HUES64 (cell line): ENCODE results near the gene NHERF1.

Experiments
- H3K27ac ChIP-seq: 2 replicates; pipeline ENCODE4 v1.7.0; 2013; ENCODE audit warnings: low read depth, low read length, inconsistent platforms
- H3K27me3 ChIP-seq: 2 replicates; pipeline ENCODE4 v1.6.1; 2013; ENCODE audit warnings: mild to moderate bottlenecking, low read length; ENCODE audit not compliant: insufficient read depth
- H3K36me3 ChIP-seq: 2 replicates; pipeline ENCODE4 v1.6.1; 2013; ENCODE audit warnings: mild to moderate bottlenecking, low read length; ENCODE audit not compliant: insufficient read depth
- H3K4me1 ChIP-seq: 2 replicates; pipeline ENCODE4 v1.6.1; 2013; ENCODE audit warnings: mild to moderate bottlenecking, low read length, moderate library complexity; ENCODE audit not compliant: insufficient read depth
- H3K4me3 ChIP-seq: 2 replicates; pipeline ENCODE4 v1.5.1; 2013; ENCODE audit warnings: mild to moderate bottlenecking, low read length, moderate library complexity
- H3K9ac ChIP-seq: 2 replicates; pipeline ENCODE4 v1.6.1; 2013; ENCODE audit warnings: mild to moderate bottlenecking, low read depth, low read length
- H3K9me3 ChIP-seq: 2 replicates; pipeline ENCODE4 v1.6.1; 2013; ENCODE audit warnings: low read depth, low read length; ENCODE audit not compliant: insufficient read depth
- WGBS: fragments of 150-250, 120-280 bp; methylation state at CpG from one replicate; pipeline ENCODE4 v1.1.7; 2013; ENCODE audit warnings: missing lambda C conversion rate; 5-methylcytosine and 5-hydroxymethylcytosine counted together

Gene NHERF1

DNA sequence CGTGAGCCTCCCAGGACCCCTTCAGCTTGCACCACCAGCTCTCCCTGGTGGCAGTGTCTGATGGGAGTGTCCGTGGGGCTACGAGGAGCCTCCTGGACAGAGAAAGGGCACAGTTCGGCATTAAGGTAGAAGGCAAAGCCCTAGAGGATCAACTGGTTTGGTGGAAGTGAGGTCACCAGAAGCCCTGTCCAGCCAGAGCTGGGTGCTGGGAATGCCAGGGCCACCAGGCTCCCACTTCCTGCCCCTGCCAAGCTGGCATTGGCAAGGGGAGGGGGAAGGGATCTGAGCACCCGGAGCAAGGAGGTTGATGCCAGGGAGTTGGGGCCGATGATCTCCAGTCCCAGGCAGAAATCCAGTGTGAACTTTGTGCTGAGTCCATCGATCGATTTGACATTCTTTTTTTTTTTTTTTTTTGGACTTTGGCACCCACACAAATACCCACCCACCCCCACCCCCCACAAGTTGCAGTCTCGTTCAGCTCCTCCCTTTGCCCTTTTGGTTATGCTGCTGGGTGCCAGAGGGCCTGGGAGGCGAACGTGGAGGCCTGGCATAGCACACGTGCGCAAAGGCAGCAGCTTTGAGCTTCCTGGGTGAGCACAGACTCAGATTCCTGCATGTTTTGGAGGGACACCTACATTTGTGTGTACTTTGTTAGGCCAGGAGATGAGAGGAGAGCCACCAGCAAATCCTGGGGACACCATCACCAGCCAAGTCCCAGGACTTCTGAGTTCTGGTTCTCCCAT lies 2.1 kb downstream of the NHERF1 start:
- Histone ChIP-seq H3K36me3 (no peaks in the 10 kb centered on the region), H3K9me3 (no peaks in the 10 kb centered on the region), H3K4me3 (peak overlapping the region; percentile 88), H3K27ac (no peak overlapping the region), H3K27me3 (peaks cover 6% of the 10 kb centered on the region; the same call in 1 of the 2 replicates), H3K9ac (no peak overlapping the region), H3K4me1 (peaks cover 36% of the 10 kb centered on the region)
- WGBS, result 86% methylated on average over 13 of the region's 13 CpGs

DNA sequence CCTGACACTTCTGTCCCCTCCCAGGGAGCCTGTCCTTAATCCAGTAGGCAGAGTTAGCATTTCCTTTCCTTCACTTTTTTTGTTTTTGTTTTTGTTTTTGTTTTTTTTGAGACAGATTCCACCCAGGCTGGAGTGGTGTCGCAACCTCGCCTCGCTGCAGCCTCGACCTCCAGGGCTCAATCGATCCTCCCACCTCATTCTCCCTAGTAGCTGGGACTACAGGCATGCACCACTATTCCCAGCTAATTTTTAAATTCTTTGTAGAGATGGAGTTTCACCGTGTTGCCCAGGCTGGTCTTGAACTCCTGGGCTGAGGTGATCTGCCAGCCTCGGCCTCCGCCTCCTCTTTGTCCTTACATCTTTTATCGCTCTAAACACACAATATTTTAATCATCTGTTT lies 4.0 kb downstream of the NHERF1 start:
- no peak overlapping the region for H3K9ac ChIP-seq
- H3K27ac ChIP-seq, result no peak overlapping the region
- no peaks in the 10 kb centered on the region for H3K36me3 ChIP-seq

DNA sequence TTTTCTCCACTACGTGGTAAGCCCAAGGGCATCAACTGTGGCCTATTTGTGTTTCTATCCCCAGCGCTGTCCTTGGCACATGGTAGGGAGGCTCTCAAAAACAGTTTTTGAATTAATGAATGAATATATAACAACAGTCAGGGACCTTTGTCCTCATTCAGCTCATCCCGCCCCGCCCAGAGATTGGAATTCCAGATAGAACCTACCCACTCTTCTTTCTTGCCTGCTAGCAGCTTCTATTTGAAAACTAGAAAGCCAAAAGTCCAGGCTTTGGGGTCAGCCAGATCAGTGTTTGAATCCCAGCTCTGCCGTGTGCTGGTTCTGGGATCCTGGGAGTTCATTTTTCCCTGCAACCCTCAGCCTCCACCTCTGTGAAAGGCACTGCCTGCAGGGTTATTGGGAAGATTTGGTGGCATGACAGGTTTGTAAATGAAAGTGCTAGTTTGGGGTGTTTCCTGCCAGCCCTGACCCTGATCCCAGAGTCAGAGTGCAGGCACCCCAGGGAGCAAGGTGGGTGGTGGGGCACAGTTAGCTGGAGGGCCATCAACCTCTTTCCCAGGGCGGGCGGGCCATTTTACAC lies 4.5 kb downstream of the NHERF1 start:
- no peak overlapping the region for H3K9ac ChIP-seq
- H3K27me3 ChIP-seq, result peaks cover 6% of the 10 kb centered on the region; the same call in 1 of the 2 replicates
- H3K36me3 ChIP-seq, result no peaks in the 10 kb centered on the region
- no peak overlapping the region for H3K27ac ChIP-seq
- peaks cover 19% of the 10 kb centered on the region for H3K4me1 ChIP-seq
- H3K4me3 ChIP-seq, result no peak overlapping the region
- no peaks in the 10 kb centered on the region for H3K9me3 ChIP-seq
- WGBS, result 93% methylated on average over 7 of the region's 7 CpGs

More for the DNA sequence above, 4.0 kb downstream of the NHERF1 start:
- H3K4me1 ChIP-seq, result peaks cover 19% of the 10 kb centered on the region
- WGBS, result 93% methylated on average over 9 of the region's 9 CpGs
- no peaks in the 10 kb centered on the region for H3K9me3 ChIP-seq
- H3K27me3 ChIP-seq, result peaks cover 6% of the 10 kb centered on the region; the same call in 1 of the 2 replicates
- H3K4me3 ChIP-seq, result no peak overlapping the region

- no peak overlapping the region for H3K4me3 ChIP-seq
- WGBS, result 94% methylated on average over 3 of the region's 3 CpGs
- H3K9ac ChIP-seq, result no peak overlapping the region
- no peaks in the 10 kb centered on the region for H3K9me3 ChIP-seq
- no peaks in the 10 kb centered on the region for H3K27me3 ChIP-seq
- H3K36me3 ChIP-seq, result no peaks in the 10 kb centered on the region
- peaks cover 36% of the 10 kb centered on the region for H3K4me1 ChIP-seq
- no peak overlapping the region for H3K27ac ChIP-seq
These were observed 6.4 kb downstream of the NHERF1 start for GRCh38 chr17:74754832-74755231.

DNA sequence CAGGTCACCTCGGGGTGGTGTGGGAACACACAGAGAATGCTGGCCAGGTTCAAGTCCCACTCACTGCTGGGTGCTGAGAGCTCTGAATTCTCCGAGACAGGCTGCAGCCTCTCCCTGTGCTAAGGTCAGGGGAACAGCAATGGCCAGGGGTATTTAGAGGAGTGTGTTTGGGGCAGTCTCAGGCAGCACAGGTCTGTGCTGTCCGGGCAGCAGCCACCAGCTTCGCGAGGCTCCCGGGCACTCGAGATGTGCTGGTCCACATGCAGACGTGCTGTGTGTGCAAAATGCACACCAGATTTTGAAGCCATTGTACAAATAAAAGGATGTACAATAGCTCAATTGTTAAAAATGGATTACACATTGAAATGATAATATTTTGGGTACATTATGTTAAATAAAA lies 7.1 kb downstream of the NHERF1 start:
- Histone ChIP-seq H3K27me3 (no peaks in the 10 kb centered on the region), H3K4me1 (peaks cover 37% of the 10 kb centered on the region), H3K36me3 (no peaks in the 10 kb centered on the region), H3K9ac (no peak overlapping the region), H3K4me3 (no peak overlapping the region), H3K9me3 (no peaks in the 10 kb centered on the region), H3K27ac (no peak overlapping the region)
- WGBS, result 93% methylated on average over 8 of the region's 8 CpGs

DNA sequence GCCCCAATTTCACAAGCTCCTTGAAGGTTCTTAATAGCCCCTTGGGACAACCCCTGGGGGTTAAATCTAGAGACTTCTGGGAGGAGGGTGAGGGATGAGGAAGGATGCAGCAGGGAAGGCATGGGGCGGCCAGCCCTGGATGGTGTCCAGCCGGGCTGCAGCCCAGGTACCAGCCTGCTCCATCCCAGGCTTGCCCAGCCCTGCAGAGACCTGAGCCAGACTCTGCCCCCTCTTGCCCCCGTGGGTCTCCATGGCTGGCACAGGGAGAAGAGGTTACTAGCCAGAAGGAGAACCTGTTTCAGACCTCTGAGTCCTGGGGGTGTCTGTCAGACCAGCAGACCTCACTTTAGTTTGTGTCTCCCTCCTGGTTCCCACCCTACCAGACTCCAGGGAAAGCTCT lies 8.5 kb downstream of the NHERF1 start:
- no peaks in the 10 kb centered on the region for H3K27me3 ChIP-seq
- no peaks in the 10 kb centered on the region for H3K9me3 ChIP-seq
- H3K4me3 ChIP-seq, result no peak overlapping the region
- WGBS, result 92% methylated on average over 3 of the region's 3 CpGs
- no peak overlapping the region for H3K9ac ChIP-seq
- H3K36me3 ChIP-seq, result no peaks in the 10 kb centered on the region
- peaks cover 40% of the 10 kb centered on the region for H3K4me1 ChIP-seq
- no peak overlapping the region for H3K27ac ChIP-seq

GRCh38 chr17:74757502-74757901 lies 9.1 kb downstream of the NHERF1 start:
- Histone ChIP-seq H3K9me3 (no peaks in the 10 kb centered on the region), H3K4me3 (no peak overlapping the region), H3K36me3 (no peaks in the 10 kb centered on the region), H3K27me3 (no peaks in the 10 kb centered on the region), H3K9ac (no peak overlapping the region), H3K4me1 (peaks cover 40% of the 10 kb centered on the region), H3K27ac (no peak overlapping the region)
- 94% methylated on average over 3 of the region's 3 CpGs for WGBS

GRCh38 chr17:74757931-74758847 lies 9.8 kb downstream of the NHERF1 start:
- WGBS, result 87% methylated on average over 26 of the region's 26 CpGs
- Histone ChIP-seq H3K4me3 (no peak overlapping the region), H3K27me3 (no peaks in the 10 kb centered on the region), H3K27ac (no peak overlapping the region), H3K9ac (no peak overlapping the region), H3K4me1 (peaks cover 46% of the 10 kb centered on the region), H3K9me3 (no peaks in the 10 kb centered on the region), H3K36me3 (no peaks in the 10 kb centered on the region)

- Histone ChIP-seq H3K27me3 (no peaks in the 10 kb centered on the region), H3K36me3 (no peaks in the 10 kb centered on the region), H3K4me1 (peaks cover 51% of the 10 kb centered on the region), H3K27ac (no peak overlapping the region; the same call in 1 of the 2 replicates), H3K9ac (no peak overlapping the region), H3K4me3 (no peak overlapping the region), H3K9me3 (no peaks in the 10 kb centered on the region)
- WGBS, result 94% methylated on average over 2 of the region's 2 CpGs
These were observed 10.4 kb downstream of the NHERF1 start for GRCh38 chr17:74758848-74759168.

GRCh38 chr17:74759243-74759801 lies 10.9 kb downstream of the NHERF1 start:
- H3K4me3 ChIP-seq, result no peak overlapping the region
- no peaks in the 10 kb centered on the region for H3K36me3 ChIP-seq
- H3K9ac ChIP-seq, result peak overlapping the region; percentile 53; the same call in 1 of the 2 replicates
- H3K27me3 ChIP-seq, result no peaks in the 10 kb centered on the region
- 87% methylated on average over 6 of the region's 9 CpGs for WGBS
- peaks cover 55% of the 10 kb centered on the region for H3K4me1 ChIP-seq
- no peaks in the 10 kb centered on the region for H3K9me3 ChIP-seq
- peak overlapping the region; percentile 89 for H3K27ac ChIP-seq

DNA sequence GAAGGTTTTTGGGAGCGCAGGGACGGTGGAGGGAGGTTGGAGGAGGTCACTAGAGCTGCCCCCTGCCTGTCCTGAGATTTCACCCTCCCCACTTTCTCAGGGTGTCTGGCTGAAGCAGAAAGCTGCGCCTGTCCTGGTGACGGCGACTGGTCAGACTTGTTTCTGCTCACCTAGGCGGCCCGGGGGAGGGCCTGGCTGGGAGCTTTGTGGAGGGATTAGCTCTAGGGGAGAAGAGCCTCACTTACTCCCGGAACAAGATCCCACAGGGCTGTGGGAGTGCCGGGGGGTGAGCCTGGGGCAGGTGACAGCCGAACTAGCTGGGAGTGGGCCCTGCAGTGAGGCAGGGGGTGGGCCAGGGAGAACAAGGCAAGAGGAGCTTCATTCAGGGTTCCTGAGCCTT lies 11.5 kb downstream of the NHERF1 start:
- H3K9me3 ChIP-seq, result no peaks in the 10 kb centered on the region
- no peak overlapping the region for H3K4me3 ChIP-seq
- H3K9ac ChIP-seq, result peak overlapping the region; percentile 53
- WGBS, result 41% methylated on average over 8 of the region's 10 CpGs
- H3K27ac ChIP-seq, result peak overlapping the region; percentile 89
- no peaks in the 10 kb centered on the region for H3K36me3 ChIP-seq
- H3K27me3 ChIP-seq, result no peaks in the 10 kb centered on the region
- H3K4me1 ChIP-seq, result peaks cover 61% of the 10 kb centered on the region
